ENCODE measurements around the gene KDM4D.
"Not testable (repeated sequence)": the region's sequence is repeated elsewhere in the genome, so short reads cannot be mapped to it uniquely, and the experiment has no call there.

Gene KDM4D

DNA sequence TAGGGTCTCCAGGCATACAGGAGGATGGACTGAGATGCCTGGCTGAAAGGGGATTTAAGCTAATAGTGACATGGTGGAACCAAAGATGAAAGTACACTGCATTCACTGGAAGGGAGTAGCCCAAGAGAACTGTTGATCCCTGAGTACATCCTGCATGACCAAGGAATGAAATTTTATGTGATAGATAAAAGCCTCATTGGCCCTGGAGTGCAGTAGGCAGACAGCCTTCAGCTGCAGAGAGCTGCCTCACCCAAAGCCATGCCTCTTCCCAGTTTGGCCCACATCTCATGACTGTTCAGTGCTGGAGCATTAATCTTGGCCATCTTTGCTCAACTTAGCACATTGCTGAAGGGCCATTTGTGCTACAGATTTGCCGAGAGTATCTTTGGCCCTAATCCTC is 59.5 kb downstream of the KDM4D start:
- no peak for DNase-seq (ENCODE audit: low read depth in 2 of 2)

DNA sequence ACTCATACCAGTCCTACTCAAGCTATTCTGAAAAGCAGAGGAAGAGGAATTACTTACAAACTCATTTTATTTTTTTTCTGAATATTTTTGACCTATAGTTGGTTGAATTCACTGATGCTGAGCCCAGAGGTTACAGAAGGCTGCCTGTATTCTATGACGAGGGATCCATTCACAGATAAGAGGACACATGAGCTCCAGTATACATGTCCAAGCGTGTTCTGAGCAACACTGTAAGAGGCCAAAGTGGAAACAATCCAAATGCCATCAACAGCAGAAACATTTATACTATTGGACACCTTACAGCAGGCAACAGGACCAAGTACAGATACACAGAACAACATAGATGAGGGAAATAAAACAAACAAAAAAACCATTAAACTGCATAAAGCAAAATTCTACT is 61.8 kb downstream of the KDM4D start:
- DNase-seq (ENCODE audit: low read depth in 2 of 2): no peak

DNA sequence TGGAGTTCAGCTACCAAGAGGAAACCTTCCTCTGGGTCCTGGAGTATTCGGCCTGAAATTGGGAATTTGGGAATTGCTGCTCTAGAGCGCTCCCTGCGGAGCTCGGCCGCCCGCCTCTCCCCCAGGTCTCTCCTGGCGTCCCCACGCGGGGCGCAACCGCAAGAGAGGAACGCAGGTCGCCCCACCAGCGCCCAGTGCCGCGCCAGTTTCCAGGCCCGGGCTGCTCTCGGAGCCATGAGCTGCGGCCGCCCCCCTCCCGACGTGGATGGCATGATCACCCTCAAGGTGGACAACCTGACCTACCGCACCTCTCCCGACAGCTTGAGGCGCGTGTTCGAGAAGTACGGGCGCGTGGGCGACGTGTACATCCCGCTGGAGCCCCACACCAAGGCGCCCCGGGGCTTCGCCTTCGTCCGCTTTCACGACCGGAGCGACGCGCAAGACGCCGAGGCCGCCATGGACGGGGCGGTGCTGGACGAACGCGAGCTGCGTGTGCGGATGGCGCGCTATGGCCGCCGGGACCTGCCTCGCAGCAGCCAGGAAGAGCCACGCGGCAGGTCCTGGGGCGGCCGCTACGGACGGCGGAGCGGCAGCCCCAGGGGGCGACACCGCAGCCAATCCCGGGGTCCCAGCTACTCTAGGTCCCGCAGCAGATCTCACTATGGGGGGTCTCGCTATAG is 64.0 kb downstream of the KDM4D start:
- DNase-seq (ENCODE audit: low read depth in 2 of 2): not testable (repeated sequence)

DNA sequence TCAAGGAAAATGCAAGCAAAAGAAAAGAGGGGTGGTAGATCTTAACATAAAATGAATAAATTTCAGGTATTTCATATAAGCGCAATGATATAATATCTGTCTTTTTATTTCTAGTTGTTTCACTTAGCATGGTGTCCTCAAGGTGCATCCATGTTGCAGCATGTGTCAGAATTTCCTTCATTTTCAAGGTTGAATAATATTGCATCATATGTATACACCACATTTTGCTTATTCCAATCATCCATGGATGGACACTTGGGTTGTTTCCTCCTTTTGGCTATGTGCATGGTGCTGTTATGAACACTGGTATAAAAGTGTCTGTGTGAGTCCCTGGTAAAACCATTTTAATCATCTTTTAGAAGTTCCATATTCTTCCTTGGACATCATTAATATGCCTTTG is 68.7 kb downstream of the KDM4D start:
- no peak for DNase-seq (ENCODE audit: low read depth in 2 of 2)

DNA sequence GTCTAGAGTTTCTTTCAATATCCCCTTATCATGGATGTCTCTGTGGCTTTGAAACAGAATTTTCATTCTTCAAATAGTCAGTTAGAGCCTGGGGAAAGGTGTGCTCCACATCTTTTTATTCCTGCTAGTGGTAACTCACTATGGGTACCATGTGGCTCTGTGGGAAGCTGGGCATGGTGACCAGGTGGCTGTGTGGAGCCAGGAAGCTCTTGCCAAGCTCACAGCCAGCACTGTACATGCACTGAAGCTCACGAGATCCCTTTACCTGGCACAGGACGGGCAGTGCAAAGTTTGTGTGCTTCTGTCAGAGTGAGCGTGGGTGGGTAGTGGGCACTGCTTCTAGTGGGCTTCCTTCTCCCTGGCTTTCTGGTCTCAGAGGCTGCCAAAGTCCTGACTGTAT is 69.4 kb downstream of the KDM4D start:
- no peak for DNase-seq (ENCODE audit: low read depth in 2 of 2)

DNA sequence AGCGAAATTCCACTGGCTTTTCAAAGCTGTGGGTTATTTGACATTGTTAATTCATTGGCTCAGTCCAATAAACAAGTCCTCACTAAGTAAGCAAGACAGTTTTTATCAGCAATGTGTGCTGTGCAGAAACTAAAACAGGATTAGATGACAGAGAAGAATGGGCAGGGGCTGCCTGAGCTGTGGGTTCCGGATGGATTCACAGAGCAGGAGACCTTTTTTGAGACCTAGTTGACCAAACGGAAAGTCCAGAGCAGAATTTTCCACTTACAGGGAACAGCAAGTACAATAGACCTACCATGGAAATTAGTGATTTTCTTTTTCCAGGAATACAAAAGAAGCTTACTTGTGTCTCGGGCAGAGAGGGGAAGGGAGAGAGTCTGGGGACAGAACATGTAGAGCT is 70.5 kb downstream of the KDM4D start:
- no peak for DNase-seq (ENCODE audit: low read depth in 2 of 2)

DNA sequence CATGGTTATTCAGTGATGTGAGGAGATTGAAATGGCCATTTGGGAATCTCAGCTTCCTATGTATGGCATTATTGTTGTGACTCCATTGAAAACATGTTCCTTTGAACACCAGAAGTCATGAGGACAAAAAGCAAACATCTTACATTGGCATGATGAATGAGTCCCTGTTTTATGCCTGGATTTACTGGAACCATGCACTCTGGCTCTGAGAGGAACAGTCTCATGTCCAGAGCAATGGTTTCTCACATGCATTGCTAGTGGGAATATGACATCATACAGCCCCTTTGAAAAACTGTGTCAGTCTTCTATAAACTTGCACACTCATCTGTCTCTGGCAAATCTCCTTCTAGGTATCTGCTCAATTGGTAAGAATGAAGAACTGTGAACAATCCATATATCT is 72.3 kb downstream of the KDM4D start:
- DNase-seq (ENCODE audit: low read depth in 2 of 2): no peak

All from stimulated activated CD4-positive, alpha-beta T cell treated with anti-CD3 and anti-CD28 coated beads, Interleukin-1b, Interleukin-23, amount 100 ng/mL, for 4 hours (primary cell).